DMS 273 (cell line): Measurements from ENCODE around the gene SMOC2.

Experiments used
- DNase-seq: peaks from one replicate; lab custom pipeline; 2025; ENCODE audit not compliant: unreplicated experiment; lab: John Stamatoyannopoulos, UW

Gene SMOC2

DNA sequence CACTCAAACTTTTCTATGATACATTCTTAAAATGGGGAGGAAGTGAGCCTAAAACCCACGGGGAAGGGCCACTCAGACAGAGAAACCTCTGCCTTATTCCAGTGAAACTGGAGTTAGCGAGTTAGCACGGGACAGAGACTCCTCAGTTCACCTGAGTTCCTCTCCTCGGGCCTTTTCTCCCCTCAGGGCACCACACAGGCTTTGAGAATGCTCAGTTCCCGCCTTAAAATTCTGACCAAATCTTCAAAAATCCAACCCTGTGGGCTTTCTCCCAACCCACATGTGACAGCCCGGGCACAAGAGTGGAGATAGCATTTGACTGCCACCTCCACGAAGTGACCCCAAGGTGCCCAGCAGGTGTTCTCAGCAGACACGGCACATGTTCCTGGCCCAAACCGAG, 204.3 kb downstream of the SMOC2 start:
- no peak for DNase-seq

DNA sequence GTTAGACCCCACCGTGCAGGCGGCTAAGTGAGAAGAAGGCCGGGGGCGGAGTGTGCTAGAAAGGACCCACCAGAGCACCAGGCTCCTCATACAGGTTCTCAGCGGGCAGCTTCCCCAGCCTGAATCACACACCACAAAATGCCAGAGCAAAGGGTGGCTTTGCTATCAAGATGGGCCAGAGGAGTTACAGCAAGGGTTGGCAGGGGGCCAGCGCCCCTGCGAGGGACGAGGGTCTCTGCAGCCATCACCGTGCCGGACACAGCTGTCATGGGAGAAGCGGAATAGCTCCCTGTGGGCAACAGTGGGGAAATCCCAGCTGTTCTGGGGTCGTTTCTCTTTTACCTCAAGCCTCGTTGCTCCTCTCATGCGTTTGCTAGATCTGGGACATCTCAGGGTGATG, 206.3 kb downstream of the SMOC2 start:
- no peak for DNase-seq

DNA sequence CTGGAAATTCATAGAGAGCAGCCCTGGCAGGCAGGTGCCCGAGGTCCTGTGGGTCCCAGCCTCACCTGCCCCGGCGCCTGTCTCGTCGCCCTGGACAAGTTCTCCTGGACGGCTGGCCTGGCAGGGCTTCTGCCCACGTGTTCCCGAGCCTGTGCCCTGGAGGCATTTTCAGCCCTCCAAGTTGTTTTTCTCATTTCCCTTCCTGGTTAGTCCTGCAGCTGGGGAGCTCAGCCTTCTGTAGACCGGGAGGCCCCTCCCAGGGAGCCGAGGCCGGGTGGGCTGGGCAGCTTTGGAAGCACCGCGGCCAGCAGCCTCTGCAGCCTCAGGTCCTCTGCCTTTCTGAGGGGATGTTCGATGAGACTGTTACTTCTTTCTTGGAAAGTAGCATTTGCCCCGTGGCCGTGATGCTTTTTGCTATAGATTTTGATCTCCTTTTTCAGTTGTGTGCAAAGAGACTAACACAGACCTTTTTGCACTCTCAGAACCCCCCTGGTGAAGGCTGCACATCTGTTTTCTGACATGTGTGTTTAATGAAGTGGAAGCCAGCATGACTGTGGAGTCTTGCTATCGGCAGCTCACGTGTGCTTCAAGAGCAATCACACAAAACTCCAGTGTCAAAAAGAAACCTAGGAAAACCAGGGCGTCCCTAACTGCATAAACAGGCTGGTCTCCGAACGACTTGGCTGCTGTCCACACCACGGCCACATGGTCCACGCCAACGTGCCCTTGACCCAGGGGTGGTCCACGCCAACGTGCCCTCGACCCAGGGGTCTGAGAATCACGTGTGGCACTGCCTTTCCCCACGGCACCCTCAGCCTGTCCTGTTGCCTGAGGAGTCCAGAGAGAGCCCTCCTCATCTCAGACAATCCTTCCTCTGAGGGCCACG, 207.5 kb downstream of the SMOC2 start:
- peak; percentile 25 for DNase-seq

DNA sequence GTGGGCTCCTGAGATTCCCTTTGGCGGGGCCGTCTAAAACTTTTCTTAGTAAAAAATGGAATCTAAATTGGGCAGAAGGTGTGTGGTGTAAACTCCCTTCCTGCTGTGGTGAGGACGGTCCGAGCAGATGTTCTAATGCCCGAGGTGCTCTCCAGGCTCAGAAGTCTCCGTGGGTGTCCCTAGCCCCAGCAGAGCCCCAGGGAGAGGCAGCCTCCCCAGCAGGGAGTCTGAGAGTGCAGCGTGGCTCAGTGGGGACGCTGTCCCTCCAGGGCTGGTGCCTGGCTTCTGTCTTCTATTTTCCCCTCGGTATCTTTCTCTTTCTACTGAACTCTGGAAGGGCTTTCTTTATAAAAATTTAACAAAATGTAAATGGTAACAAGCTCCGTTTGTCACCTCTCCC, 208.2 kb downstream of the SMOC2 start:
- no peak for DNase-seq

DNA sequence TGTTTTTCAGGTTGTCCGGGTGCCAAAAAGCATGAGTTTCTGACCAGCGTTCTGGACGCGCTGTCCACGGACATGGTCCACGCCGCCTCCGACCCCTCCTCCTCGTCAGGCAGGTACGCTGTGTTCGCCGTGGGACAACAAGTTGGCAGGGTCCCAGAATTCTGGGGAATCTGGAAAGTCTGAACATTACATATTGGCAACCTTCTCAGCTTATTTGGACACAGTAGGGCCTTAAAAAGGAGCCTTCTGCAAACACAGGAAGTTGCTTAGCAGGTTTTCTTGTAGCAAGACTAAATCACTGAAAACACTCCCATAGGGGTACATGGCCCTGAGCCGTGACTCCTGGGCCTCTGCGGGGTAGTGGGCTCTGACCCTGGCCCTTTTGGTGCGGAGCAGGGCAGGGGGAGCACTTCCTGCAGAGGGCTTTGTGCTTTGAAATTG, 209.7 kb downstream of the SMOC2 start:
- DNase-seq = no peak

DNA sequence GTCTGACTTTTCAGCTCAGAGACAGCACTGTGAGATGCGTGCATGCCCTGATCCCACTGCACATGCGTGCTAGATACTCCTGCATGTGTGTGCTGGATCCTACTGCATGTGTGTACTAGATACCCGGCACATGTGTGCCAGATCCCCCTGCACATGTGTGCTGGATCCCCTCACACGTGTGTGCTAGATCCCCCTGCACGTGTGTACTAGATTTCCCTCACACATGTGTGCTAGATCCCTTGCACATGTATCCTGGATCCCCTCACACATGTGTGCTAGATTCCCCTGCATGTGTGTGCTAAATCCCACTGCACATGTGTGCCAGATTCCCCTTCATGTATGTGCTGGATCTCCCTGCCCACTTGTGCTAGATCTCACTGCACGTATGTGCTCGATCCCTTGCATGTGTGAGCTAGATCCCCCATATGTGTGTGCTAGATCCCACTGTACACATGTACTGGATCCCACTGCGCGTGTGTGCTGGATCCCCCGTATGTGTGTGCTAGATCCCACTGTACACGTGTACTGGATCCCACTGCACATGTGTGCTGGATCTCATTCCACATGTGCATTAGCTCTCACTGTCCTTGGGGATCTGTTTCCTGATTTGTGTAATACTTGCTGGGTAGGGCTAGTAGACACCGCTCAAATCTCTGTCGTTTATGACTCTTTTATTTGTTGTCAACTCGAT, 214.6 kb downstream of the SMOC2 start:
- DNase-seq = no peak

DNA sequence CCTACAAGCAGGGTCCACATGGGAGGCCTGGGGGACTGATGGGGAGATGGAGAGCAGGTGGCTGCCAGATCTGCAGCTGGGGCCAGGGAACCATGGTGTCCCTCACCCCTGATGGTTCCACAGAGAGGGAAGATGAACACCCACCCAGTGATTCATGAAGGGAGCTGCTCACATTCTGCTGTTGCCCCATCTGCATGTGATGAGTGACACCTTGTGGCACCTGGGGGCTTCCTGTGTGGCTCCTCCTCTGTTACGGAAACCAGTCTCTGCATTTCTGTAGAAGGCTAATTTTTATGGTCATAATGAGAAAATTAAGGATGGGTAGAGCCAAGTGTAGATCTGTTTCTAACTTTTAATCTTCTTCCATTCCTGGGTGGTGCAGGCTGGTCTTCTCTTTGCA, 217.1 kb downstream of the SMOC2 start:
- peak; percentile 17 for DNase-seq

DNA sequence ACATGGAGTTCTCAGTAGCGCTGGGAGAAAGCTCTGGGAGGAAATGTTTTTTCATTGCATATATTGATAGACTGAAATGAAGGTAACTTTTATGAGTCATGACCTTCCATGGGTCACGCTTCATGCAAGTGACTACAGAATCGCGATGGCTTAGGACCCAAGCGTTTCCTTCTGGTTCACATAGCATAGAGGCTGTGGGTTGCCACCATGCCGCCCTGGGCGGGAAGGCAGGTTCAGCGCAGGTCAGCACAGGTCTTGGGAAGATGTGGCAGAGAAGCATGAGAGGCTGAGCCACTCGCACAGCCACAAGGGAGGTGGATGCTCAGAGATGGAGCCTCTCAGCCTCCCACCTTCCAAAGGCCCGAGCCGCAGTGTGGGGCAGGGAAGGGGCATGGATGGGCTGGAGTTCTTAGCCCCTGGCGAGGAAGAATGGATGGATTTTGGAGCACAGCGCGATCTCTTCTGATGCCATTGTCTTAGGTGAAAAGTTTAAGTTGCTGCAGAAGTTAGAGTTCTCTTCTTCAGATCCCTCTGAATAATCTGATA, 219.5 kb downstream of the SMOC2 start:
- DNase-seq = no peak

DNA sequence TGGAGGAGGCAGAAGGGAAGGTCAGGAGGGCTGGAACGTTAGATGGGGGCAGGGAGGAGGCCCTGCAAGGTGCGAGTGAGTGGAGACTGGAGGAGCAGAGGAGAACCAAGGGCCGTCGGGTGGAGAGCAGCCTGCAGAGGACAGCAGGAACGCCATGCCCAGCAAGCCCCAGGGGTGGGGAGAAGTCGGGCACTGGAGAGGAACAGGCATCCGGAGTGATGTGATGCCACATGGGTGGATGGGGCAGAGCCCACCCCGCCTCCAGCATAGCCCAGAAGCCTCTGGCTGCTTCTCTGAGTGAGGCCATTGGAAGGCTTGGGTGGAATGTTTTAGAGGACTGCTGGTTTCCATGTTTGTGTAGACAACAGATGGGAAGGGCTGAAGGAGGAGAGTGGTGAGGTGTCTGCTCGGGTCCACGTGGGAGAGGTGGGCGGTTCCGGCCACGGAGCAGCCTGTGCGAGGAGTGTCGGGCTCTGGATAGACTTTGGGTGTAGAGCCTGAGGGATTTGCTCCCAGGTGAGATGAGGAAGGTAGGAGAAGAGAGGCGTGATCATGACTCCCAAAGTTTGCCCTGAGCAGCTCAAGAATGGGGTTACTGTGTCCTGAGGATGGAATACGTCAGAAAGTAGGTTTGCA, 221.4 kb downstream of the SMOC2 start:
- DNase-seq = no peak

DNA sequence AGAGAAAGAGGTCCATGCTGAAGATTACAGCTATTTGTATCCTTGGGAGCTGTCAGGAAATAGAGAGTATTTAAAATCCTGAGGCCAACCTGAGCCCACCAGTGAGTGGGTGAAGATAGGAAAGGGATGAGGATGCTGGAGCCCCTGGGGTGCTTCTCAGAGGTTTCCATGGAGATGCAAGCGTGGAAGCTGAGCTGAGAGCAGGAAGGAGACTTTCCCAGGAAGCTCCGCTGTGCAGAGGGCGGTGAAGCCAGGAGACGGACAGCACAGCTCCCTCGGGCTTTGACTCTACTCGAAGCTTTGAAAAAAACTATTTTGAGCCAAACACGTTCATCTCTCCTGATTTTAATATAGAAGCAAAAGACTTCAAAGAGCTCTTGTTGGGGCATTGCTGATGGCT, 222.1 kb downstream of the SMOC2 start:
- DNase-seq = no peak

DNA sequence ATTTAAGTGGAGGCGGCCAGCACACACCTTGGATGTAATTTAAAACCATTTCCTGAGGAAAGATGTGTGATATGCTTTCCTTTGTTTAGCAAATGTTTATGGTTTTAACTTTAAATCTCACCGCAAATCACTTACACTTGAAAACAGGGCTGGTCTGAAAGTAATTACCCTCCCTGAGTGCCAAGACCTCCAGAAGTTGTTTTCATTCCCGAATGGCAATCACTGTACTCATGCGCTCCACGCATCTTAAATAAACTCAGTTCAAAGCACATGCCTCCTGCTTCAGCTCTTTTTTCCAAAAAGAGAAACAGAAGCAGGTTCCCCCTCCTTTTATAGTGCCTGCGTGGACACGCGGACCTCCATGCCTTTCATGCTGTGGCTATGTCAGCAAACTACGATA, 224.0 kb downstream of the SMOC2 start:
- DNase-seq = no peak

DNA sequence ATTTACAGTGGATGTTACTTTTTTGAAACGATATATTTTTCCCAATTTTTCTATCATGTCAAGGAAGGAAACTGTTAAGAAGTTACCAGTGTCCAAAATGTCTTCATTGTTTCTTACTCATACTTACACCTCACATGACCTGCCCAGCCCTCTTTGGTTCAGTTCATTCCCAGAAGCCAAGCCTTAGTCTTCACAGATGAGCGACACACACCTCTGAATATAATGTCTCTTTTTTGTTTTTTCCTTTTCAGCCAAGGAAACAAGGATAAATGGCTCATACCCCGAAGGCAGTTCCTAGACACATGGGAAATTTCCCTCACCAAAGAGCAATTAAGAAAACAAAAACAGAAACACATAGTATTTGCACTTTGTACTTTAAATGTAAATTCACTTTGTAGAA, 225.2 kb downstream of the SMOC2 start:
- no peak for DNase-seq

DNA sequence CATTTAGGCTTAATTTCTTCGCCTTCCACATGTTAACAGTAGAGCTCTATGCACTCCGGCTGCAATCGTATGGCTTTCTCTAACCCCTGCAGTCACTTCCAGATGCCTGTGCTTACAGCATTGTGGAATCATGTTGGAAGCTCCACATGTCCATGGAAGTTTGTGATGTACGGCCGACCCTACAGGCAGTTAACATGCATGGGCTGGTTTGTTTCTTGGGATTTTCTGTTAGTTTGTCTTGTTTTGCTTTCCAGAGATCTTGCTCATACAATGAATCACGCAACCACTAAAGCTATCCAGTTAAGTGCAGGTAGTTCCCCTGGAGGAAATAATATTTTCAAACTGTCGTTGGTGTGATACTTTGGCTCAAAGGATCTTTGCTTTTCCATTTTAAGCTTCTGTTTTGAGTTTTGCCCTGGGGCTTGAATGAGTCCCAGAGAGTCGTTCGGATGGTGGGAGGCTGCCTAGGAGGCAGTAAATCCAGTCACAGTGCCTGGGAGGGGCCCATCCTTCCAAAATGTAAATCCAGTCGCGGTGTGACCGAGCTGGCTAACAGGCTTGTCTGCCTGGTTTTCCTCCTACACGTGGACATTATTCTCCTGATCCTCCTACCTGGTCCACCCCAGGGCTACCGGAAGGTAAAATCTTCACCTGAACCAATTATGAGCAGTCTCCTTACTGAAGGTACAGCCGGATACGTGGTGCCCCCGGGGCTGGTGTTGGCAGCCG, 225.9 kb downstream of the SMOC2 start:
- no peak for DNase-seq

DNA sequence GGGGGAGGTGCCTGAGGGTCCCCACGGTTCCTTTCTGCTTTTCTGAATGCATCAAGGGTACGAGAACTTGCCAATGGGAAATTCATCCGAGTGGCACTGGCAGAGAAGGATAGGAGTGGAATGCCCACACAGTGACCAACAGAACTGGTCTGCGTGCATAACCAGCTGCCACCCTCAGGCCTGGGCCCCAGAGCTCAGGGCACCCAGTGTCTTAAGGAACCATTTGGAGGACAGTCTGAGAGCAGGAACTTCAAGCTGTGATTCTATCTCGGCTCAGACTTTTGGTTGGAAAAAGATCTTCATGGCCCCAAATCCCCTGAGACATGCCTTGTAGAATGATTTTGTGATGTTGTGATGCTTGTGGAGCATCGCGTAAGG, 226.4 kb downstream of the SMOC2 start:
- DNase-seq = no peak

DNA sequence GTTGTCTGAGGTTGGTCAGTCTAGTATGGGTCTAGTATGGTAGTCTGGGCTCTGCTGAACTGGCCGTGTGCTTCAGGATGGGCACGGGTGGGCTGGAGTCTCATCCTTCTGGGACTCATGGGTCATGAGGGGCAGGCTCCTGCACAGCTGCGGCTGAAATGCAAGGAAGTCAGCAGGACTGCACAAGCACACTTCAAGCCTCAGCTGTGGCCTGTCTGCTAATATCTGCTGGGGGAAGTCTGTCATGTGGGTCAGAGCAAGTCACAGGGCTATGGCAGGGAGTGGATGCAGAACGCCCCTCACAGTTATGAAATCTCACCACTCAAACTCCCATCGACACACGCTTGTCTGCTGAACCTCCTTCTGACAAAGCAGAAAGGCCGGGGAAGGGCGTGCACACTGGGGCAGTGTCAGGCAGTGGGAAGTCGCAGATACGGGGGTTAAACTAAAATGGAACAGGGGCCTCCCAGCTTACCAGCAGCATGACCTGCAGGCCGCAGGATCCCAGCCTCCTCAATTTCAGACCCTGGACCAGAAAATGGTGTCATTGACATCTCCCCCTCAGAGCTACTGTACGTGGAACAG, 229.5 kb downstream of the SMOC2 start:
- DNase-seq = no peak

DNA sequence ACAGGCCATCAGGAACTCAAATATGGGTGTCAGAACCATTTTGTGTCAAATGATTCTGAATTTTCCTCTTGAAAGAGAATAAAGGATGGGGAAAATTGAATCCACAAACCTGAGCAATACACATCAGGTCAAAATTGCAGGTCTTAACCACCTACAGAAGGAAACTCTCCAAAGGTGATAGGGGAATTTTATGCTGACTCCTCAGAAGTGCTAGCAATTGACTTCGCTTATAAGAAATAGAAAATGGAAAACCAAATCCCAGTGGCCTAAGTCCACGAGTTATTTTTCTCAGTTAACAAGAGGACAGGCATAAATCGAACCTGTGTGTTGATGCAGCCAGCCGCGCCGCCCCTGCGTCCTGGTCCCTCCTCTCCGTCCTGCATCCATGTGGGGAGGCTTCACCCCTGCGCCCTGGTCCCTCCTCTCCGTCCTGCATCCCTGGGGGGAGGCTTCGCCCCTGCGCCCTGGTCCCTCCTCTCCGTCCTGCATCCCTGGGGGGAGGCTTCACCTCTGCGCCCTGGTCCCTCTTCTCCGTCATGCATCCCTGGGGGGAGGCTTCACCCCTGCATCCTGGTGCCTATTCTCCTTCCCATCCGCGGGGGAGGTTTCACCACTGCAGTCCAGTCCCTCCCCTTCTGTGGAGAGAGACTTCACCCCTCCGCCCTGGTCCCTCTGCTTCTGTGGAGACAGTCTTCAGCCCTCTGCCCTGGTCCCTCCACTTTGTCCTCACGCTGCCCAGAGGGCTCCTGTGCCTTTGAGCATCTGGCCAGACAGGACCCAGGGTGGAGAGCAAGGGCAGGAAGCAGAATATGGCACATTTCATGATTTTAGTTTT, 230.3 kb downstream of the SMOC2 start:
- DNase-seq = no peak

DNA sequence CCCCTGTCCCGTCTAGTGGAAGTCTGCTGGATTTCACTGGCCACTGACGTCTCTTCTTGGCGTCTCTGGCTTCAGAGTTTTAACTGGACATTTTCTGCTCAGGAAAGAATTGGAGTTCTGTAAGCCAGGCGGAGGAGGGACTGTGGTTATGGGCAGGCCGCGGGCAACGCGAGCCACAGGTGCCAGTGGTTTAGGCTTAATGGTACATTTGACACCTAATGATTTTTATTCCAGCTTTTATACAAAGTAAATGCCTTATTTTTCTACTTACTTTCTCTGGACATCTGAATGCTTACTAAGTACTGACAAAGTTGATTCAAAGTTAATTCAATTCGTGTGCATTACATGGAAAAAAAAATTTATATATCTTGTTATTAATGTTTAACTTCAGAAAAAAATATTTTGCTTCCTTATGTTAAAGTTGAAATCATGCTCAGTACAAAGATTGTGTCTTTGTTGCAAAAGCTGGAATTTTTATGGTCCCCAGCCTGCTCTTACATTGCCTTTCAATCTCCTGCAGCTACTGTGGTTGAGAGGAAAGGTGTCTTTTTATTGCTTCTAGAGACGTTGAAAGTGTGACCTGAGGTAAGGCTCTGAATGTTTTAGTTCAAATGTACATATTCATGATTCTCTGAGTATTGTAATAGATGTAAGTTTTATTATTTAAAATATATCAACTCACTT, 231.0 kb downstream of the SMOC2 start:
- no peak for DNase-seq

DNA sequence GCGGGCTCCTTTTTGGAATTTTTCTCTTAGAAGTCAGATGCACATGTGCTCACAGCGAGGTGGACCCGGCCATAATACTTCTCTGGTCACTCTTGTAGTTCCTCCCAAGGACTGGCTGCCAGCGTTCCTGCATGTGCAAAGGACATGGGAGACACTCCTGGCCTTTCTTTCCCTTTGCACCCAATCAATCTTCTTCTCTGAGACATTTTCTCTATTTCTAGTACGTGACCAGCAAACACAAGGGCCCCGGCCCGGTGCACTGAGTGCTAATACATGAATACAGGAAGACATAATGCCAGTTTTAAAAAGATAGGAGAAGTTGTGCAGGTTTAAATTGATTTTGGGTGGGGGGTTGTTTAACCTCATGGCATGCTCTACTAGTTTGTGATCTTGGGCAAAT, 233.6 kb downstream of the SMOC2 start:
- no peak for DNase-seq

DNA sequence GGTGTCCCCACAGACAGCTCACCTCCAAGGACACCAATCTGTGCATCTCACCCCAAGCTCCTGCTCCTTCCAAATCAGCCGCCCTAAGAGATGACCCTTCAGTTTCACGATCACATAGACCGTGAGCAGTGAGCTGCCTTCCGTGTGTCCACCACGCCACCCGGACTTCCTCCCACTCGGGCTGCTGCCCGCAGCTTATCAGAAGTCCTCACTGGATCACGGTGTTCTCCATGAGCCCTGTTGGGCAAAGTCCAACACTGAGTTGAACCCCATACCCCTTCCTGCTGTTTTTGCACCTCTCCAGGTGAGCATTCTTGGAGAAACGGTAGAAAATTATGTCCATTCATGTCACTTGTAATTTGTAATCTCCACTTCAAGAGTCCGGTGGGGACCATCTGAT, 234.4 kb downstream of the SMOC2 start:
- DNase-seq = no peak
